GM12892 (cell line): Measurements from ENCODE around the gene ARID5B.
A peak's percentile ranks its signal among the peaks of the same experiment; 100 is the strongest.

ENCODE experiments used
- POLR2A ChIP-seq: IDR thresholded peaks from 2 replicates; pipeline ENCODE4 v1.6.1; 2011; ENCODE audit warnings: low read depth, low read length, control low read depth
- POLR2AphosphoS5 ChIP-seq: IDR thresholded peaks from 2 replicates; pipeline ENCODE4 v1.6.1; 2011; ENCODE audit warnings: low read depth, low read length, control low read depth

GRCh38 chr10:62048919-62049623, 147.6 kb downstream of the ARID5B start:
- TF ChIP-seq POLR2A (peak; percentile 72), POLR2AphosphoS5 (peak; percentile 71)
